Large intestine (tissue), 3 donors: ENCODE measurements around the gene THSD7A. TPM values are rescaled to one million over a fixed set of nuclear protein-coding genes. Genes with fewer than 3 reads are reported as not detected.

ENCODE experiments used
- DNase-seq, 2 donors: peaks; one replicate each; pipeline versions ENCODE4 v3.0.0 to v3.0.0-alpha.2; 2013
- H3K27ac ChIP-seq: one replicate; pipeline ENCODE4 v1.5.1; 2013; ENCODE audit warnings: low read length
- H3K27me3 ChIP-seq: 2 replicates; pipeline ENCODE4 v1.6.1; 2013; ENCODE audit warnings: low read length; ENCODE audit not compliant: control insufficient read depth, insufficient read depth
- H3K36me3 ChIP-seq: 2 replicates; pipeline ENCODE4 v1.6.1; 2013; ENCODE audit warnings: low read length; ENCODE audit not compliant: control insufficient read depth, insufficient read depth
- H3K4me1 ChIP-seq: one replicate; pipeline ENCODE4 v1.6.1; 2013; ENCODE audit warnings: low read length; ENCODE audit not compliant: control insufficient read depth, insufficient read depth
- H3K4me3 ChIP-seq: one replicate; pipeline ENCODE4 v1.5.1; 2013; ENCODE audit warnings: low read length
- H3K9me3 ChIP-seq: one replicate; pipeline ENCODE4 v1.6.1; 2013; ENCODE audit warnings: mild to moderate bottlenecking, low read depth, low read length, moderate library complexity; ENCODE audit not compliant: control insufficient read depth
- WGBS: methylation state at CpG from one replicate; pipeline ENCODE4 v1.1.5; 2013; ENCODE audit warnings: low lambda C conversion rate; ENCODE audit not compliant: insufficient coverage; 5-methylcytosine and 5-hydroxymethylcytosine counted together
- polyA plus RNA-seq: library from polyadenylated mRNA; unstranded; fragments of 120-200 nt; gene quantifications from one replicate; pipeline ENCODE4 v1.2.1, GENCODE V29; 2013

Gene THSD7A
- polyA plus RNA-seq, 1 donor, result 3.7 TPM

GRCh38 chr7:11810043-11810625 lies 21.9 kb downstream of the THSD7A start:
- Histone ChIP-seq H3K4me3 (no peak overlapping the region), H3K4me1 (no peaks in the 10 kb centered on the region), H3K9me3 (no peaks in the 10 kb centered on the region), H3K27me3 (no peaks in the 10 kb centered on the region), H3K36me3 (no peaks in the 10 kb centered on the region), H3K27ac (no peak overlapping the region)
- no CpG with 5 or more reads among the region's 4 CpGs for WGBS
- no peak for DNase-seq

- H3K27me3 ChIP-seq, result no peaks in the 10 kb centered on the region
- H3K36me3 ChIP-seq, result no peaks in the 10 kb centered on the region
- H3K27ac ChIP-seq, result no peak overlapping the region
- no peaks in the 10 kb centered on the region for H3K9me3 ChIP-seq
- no CpG with 5 or more reads among the region's 2 CpGs for WGBS
- DNase-seq, result no peak
- no peak overlapping the region for H3K4me3 ChIP-seq
- H3K4me1 ChIP-seq, result no peaks in the 10 kb centered on the region
These were observed 25.0 kb downstream of the THSD7A start for GRCh38 chr7:11807000-11807399.

- Histone ChIP-seq H3K27ac (no peak overlapping the region), H3K4me1 (no peaks in the 10 kb centered on the region), H3K4me3 (no peak overlapping the region), H3K36me3 (no peaks in the 10 kb centered on the region), H3K27me3 (no peaks in the 10 kb centered on the region), H3K9me3 (no peaks in the 10 kb centered on the region)
- 100% methylated on average over 1 of the region's 4 CpGs for WGBS
- no peak for DNase-seq
These were observed 27.4 kb downstream of the THSD7A start for GRCh38 chr7:11804621-11805020.

GRCh38 chr7:11795231-11795630 lies 36.8 kb downstream of the THSD7A start:
- Histone ChIP-seq H3K27ac (no peak overlapping the region), H3K36me3 (no peaks in the 10 kb centered on the region), H3K4me3 (no peak overlapping the region), H3K27me3 (no peaks in the 10 kb centered on the region), H3K4me1 (no peaks in the 10 kb centered on the region), H3K9me3 (no peaks in the 10 kb centered on the region)
- WGBS, result 100% methylated on average over 2 of the region's 4 CpGs
- no peak for DNase-seq

- WGBS, result 60% methylated on average over 1 of the region's 4 CpGs
- Histone ChIP-seq H3K27ac (no peak overlapping the region), H3K36me3 (no peaks in the 10 kb centered on the region), H3K9me3 (no peaks in the 10 kb centered on the region), H3K4me1 (no peaks in the 10 kb centered on the region), H3K4me3 (no peak overlapping the region), H3K27me3 (no peaks in the 10 kb centered on the region)
- DNase-seq, result no peak
These were observed 39.8 kb downstream of the THSD7A start for GRCh38 chr7:11792166-11792565.

GRCh38 chr7:11788568-11788967 lies 43.4 kb downstream of the THSD7A start:
- Histone ChIP-seq H3K4me3 (no peak overlapping the region), H3K27me3 (no peaks in the 10 kb centered on the region), H3K9me3 (no peaks in the 10 kb centered on the region), H3K4me1 (no peaks in the 10 kb centered on the region), H3K27ac (no peak overlapping the region), H3K36me3 (no peaks in the 10 kb centered on the region)
- DNase-seq, result no peak
- 83% methylated on average over 1 of the region's 3 CpGs for WGBS

- Histone ChIP-seq H3K27ac (no peak overlapping the region), H3K4me3 (no peak overlapping the region), H3K4me1 (no peaks in the 10 kb centered on the region), H3K9me3 (no peaks in the 10 kb centered on the region), H3K27me3 (no peaks in the 10 kb centered on the region), H3K36me3 (no peaks in the 10 kb centered on the region)
- DNase-seq, result no peak
- WGBS, result 94% methylated on average over 2 of the region's 4 CpGs
These were observed 44.5 kb downstream of the THSD7A start for GRCh38 chr7:11787534-11787933.

- Histone ChIP-seq H3K27ac (no peak overlapping the region), H3K27me3 (no peaks in the 10 kb centered on the region), H3K9me3 (no peaks in the 10 kb centered on the region), H3K4me3 (no peak overlapping the region), H3K4me1 (no peaks in the 10 kb centered on the region), H3K36me3 (no peaks in the 10 kb centered on the region)
- no peak for DNase-seq
- WGBS, result 100% methylated on average over 1 of the region's 2 CpGs
These were observed 45.8 kb downstream of the THSD7A start for GRCh38 chr7:11786186-11786585.

- H3K36me3 ChIP-seq, result no peaks in the 10 kb centered on the region
- no peaks in the 10 kb centered on the region for H3K4me1 ChIP-seq
- H3K9me3 ChIP-seq, result no peaks in the 10 kb centered on the region
- H3K27ac ChIP-seq, result no peak overlapping the region
- no peaks in the 10 kb centered on the region for H3K27me3 ChIP-seq
- no peak for DNase-seq
- no peak overlapping the region for H3K4me3 ChIP-seq
- WGBS, result 78% methylated on average over 1 of the region's 3 CpGs
These were observed 47.0 kb downstream of the THSD7A start for GRCh38 chr7:11784769-11785536.

- Histone ChIP-seq H3K36me3 (no peaks in the 10 kb centered on the region), H3K27ac (no peak overlapping the region), H3K9me3 (no peaks in the 10 kb centered on the region), H3K27me3 (no peaks in the 10 kb centered on the region), H3K4me1 (no peaks in the 10 kb centered on the region), H3K4me3 (no peak overlapping the region)
- WGBS, result 90% methylated on average over 2 of the region's 7 CpGs
- DNase-seq, result no peak
These were observed 51.9 kb downstream of the THSD7A start for GRCh38 chr7:11779864-11780674.
